Central memory CD4-positive, alpha-beta T cell (primary cell): ENCODE results near the gene AK8.

Source experiments
- DNase-seq: peaks from one replicate; pipeline ENCODE4 v3.0.0; 2022

The AK8 gene

DNA sequence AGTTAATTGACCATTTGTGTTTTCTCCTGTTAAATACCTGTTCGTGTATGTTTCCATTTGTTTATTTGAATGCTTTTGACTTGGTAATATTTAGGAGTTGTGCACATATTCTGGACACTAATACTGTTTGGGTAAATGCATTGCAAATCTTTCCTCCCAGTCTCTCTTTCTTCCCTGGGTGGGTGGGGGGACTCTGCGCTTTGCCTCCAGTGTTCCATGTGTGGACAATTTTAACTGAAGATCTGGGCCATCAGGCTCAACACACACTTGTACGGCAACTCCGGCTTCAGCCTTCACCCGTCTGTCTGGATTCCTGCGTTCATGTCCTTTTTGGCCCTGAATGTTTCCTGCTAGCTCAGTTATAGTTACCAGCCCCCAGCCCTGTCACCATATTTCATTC, 167.8 kb downstream of the AK8 start:
- DNase-seq, result no peak

DNA sequence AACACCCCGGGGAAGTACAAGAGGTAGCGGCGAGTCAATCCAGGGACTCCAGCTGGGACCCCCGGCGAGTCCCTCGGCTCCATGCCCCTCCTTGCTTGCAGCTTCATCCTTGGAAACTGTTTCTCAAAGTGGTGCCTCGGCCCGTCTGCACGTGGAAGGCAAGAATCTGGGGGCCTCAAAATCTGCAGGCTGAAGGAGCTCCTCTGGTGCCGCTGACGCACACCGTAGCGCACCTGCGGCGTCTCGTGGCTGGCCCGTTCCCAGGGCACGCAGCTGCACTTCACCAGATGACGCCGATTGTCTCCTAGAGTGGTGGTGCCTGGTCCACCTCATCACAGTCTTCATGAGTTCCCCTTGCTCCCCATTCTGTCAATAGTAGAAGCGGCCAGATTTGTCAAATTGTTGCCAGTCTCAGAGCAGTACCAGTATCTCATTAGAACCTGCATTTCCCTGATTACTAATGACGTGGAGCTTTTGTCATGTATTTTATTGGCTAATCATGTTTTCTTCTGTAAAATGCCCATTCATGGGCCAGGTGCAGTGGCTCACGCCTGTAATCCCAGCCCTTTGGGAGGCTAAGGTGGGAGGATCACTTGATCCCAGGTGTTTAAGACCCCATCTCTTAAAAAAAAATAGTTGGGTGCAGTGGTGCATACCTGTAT, 169.2 kb downstream of the AK8 start:
- DNase-seq, result no peak

GRCh38 chr9:132708239-132708638, 169.8 kb downstream of the AK8 start:
- no peak for DNase-seq

DNA sequence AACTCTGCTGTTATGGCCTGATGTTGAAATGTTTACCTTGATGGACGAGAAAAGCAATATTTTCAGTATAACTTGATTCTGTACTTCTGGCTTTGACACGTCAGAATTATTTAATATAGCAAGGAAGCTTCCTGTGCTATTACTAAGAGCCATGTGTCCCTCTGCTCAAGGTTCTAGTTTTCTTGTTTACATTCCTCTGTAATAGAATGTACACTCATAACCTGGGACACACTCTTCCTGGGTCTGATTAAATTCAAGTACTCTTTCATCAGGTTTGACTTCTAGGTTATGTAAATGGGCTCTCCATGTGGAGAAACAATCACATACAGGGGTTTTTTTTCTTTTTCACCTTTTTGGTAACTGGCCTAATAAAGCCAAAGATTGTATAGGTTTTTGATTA, 174.7 kb downstream of the AK8 start:
- no peak for DNase-seq

GRCh38 chr9:132702254-132702653, 175.8 kb downstream of the AK8 start:
- no peak for DNase-seq

GRCh38 chr9:132699956-132700355, 178.1 kb downstream of the AK8 start:
- DNase-seq, result no peak

GRCh38 chr9:132698989-132699388, 179.1 kb downstream of the AK8 start:
- no peak for DNase-seq

GRCh38 chr9:132697230-132697629, 180.9 kb downstream of the AK8 start:
- no peak for DNase-seq

DNA sequence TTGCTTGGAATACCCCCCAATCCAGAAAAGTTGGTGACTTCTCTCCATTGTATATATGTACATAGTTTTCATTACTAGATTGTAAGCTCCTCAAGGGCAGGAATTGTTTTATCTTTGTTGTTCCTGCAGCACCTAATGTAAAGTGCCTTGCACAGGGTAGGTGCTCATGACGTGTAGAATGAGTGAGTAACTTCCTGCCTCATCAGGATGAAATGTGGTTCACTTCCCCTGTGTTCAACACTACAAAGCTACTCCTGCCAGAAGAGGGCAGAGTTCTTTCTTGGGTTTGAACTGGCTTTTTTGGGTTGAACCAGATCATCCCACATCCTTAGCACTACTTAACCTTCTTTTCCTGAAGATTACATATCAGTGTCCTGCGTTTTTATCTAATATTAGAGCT, 183.9 kb downstream of the AK8 start:
- peak; percentile 8 for DNase-seq

- no peak for DNase-seq
These were observed 187.4 kb downstream of the AK8 start for GRCh38 chr9:132690696-132691095.

GRCh38 chr9:132683873-132684272, 194.2 kb downstream of the AK8 start:
- no peak for DNase-seq

GRCh38 chr9:132681561-132681960, 196.5 kb downstream of the AK8 start:
- no peak for DNase-seq

DNA sequence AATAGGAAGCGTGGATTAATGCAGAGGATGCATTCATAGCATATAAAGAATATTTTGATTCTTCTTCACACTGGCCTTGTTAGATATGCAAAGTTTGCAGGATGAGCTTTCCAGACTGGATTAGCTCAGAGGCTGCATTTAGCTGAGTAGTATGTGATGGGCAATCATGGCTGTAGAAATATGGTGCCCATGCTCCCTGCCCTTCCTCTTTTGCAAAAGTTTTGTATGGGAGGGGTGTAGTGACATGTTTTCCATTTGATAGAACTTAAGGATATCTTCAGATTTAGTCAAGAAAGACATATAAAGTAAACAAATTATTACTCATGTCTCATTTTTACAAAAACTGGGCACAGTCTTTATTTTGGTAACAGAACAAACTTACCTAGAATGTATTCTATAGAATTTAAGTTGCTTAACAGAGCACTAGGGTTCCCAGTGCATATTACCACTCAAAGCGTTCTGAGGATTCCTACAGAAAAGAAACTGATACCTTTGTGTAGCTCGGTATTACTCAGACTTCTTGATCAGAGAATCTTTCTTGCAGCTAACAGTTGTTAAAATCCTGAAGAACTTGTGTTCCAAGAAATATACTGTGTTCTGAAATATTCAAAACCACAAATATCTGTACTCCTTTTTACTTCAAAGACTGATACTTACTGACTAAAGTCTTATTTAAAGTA, 198.0 kb downstream of the AK8 start:
- DNase-seq, result no peak

GRCh38 chr9:132677976-132678375, 200.1 kb downstream of the AK8 start:
- DNase-seq, result no peak
